Measurements from ENCODE around the gene COMMD7.

DNA sequence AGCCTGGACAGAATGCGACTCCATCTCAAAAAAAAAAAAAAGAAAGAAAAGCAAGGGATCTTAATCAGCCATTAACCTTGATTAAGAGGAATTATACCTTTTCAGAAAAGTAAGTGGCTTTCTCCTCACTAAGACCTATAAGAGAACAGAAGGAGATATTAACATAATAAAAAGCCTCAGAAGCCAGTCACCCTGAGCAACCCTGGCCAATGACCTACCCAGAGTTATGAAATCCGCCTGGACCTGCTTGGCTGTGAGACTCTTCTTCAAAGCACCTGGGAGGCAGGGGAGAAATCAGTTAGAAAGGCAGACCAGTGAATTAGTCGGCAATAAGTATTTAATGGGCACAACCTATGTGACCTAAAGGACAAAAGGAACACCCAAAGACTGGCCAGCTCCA is 36.8 kb downstream of the COMMD7 start:
- TF ChIP-seq, protein P1, sequence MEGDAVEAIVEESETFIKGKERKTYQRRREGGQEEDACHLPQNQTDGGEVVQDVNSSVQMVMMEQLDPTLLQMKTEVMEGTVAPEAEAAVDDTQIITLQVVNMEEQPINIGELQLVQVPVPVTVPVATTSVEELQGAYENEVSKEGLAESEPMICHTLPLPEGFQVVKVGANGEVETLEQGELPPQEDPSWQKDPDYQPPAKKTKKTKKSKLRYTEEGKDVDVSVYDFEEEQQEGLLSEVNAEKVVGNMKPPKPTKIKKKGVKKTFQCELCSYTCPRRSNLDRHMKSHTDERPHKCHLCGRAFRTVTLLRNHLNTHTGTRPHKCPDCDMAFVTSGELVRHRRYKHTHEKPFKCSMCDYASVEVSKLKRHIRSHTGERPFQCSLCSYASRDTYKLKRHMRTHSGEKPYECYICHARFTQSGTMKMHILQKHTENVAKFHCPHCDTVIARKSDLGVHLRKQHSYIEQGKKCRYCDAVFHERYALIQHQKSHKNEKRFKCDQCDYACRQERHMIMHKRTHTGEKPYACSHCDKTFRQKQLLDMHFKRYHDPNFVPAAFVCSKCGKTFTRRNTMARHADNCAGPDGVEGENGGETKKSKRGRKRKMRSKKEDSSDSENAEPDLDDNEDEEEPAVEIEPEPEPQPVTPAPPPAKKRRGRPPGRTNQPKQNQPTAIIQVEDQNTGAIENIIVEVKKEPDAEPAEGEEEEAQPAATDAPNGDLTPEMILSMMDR (IDR thresholded peaks at IDR 0.05), result no peak
- no peak for TF ChIP-seq ZFX (IDR thresholded peaks at IDR 0.05; ENCODE audit: borderline replicate concordance)
